ENCODE results near the gene JAM3.

DNA sequence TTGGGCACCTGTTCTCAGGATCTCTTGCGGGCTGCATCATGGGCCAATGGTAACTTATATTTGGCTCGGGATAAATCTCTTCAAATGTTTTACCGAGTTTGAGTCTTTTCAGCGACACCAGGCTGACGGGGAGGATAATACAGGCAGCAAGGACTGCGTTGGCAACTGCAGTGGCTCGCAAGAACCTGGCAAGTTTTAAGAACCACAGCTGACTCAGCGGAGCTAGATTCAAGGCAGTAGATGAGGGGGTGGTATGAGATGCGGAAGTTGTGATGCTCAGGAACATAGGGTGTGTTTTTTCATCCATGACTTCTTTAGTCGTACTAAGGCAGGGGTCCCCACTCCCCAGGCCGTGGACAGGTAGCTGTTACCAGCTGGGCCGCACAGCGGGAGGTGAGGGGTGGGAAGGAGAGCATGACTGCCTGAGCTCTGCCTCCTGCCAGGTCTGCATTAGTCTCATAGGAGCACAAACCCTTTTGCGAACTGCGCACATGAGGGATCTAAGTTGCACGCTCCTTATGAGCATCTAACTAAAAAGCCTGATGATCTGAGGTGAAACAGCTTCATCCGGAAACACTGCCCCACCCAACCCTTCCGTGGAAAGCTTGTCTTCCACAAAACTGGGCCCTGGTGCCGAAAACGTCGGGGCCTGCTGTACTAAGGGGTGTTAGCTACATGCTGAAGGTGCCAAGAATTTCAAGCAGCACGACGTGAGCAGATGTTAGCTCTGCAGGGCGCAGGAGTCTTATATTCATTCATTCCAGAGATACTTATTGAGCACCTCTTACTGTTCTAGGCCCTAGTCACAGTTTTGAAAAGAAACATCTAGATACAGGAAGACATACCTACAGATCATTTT lies 6.4 kb upstream of the JAM3 start:
- TF ChIP-seq EP300 (IDR thresholded peaks at IDR 0.05), result no peak
- TF ChIP-seq, protein P1, sequence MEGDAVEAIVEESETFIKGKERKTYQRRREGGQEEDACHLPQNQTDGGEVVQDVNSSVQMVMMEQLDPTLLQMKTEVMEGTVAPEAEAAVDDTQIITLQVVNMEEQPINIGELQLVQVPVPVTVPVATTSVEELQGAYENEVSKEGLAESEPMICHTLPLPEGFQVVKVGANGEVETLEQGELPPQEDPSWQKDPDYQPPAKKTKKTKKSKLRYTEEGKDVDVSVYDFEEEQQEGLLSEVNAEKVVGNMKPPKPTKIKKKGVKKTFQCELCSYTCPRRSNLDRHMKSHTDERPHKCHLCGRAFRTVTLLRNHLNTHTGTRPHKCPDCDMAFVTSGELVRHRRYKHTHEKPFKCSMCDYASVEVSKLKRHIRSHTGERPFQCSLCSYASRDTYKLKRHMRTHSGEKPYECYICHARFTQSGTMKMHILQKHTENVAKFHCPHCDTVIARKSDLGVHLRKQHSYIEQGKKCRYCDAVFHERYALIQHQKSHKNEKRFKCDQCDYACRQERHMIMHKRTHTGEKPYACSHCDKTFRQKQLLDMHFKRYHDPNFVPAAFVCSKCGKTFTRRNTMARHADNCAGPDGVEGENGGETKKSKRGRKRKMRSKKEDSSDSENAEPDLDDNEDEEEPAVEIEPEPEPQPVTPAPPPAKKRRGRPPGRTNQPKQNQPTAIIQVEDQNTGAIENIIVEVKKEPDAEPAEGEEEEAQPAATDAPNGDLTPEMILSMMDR (IDR thresholded peaks at IDR 0.05), result no peak
